Neural cell (in vitro differentiated cells): ENCODE data around the gene P2RX3. TPM values are rescaled to one million over a fixed set of nuclear protein-coding genes. Genes with fewer than 3 reads are reported as not detected.

ENCODE experiments used
- H2AFZ ChIP-seq: fragments of 200-600, 300-800 bp; sonication (generic), shearing (Covaris generic); 2 replicates; pipeline ENCODE4 v1.6.0; 2014; ENCODE audit warnings: low read depth, mild to moderate bottlenecking, antibody characterized with exemption, low read length, moderate library complexity
- H3F3A ChIP-seq: fragments of 200-600 bp; shearing (Covaris generic); 2 replicates; pipeline ENCODE4 v1.6.1; 2016; ENCODE audit warnings: mild to moderate bottlenecking, moderate library complexity, mixed read lengths, antibody characterized with exemption, low read length; ENCODE audit not compliant: insufficient read depth, poor library complexity, severe bottlenecking
- H3K27ac ChIP-seq: fragments of 200-600, 300-800 bp; sonication (generic), shearing (Covaris generic); 2 replicates; pipeline ENCODE4 v1.5.1; 2014; ENCODE audit warnings: mild to moderate bottlenecking, low read length, moderate library complexity
- H3K27me3 ChIP-seq: fragments of 300-800, 200-600 bp; sonication (generic), shearing (Covaris generic); 2 replicates; pipeline ENCODE4 v1.6.0; 2014; ENCODE audit warnings: mild to moderate bottlenecking, low read depth, low read length, moderate library complexity; ENCODE audit not compliant: insufficient read depth
- H3K36me3 ChIP-seq: fragments of 300-800, 200-600 bp; sonication (generic), shearing (Covaris generic); 2 replicates; pipeline ENCODE4 v1.5.1; 2014; ENCODE audit warnings: mild to moderate bottlenecking, antibody characterized with exemption, low read length, moderate library complexity; ENCODE audit not compliant: insufficient read depth
- H3K4me2 ChIP-seq: fragments of 300-800, 200-600 bp; sonication (generic), shearing (Covaris generic); 2 replicates; pipeline ENCODE4 v1.6.0; 2014; ENCODE audit warnings: mild to moderate bottlenecking, low read length
- H3K4me3 ChIP-seq: fragments of 300-800, 200-600 bp; sonication (generic), shearing (Covaris generic); 2 replicates; pipeline ENCODE4 v1.5.1; 2014; ENCODE audit warnings: mild to moderate bottlenecking, low read length, moderate library complexity
- H3K79me2 ChIP-seq: fragments of 200-600 bp; shearing (Covaris generic); replicated peaks from 2 replicates; pipeline ENCODE4 v1.6.0; 2014; ENCODE audit warnings: mild to moderate bottlenecking, low read length, moderate library complexity; ENCODE audit not compliant: insufficient read depth
- H3K9ac ChIP-seq: fragments of 300-800, 200-600 bp; sonication (generic), shearing (Covaris generic); 2 replicates; pipeline ENCODE4 v1.6.1; 2016; ENCODE audit warnings: mild to moderate bottlenecking, low read length, mixed read lengths
- H3K9me2 ChIP-seq: fragments of 200-600 bp; shearing (Covaris generic); 2 replicates; pipeline ENCODE4 v1.6.1; 2016; ENCODE audit warnings: mild to moderate bottlenecking, low read length, mixed read lengths; ENCODE audit not compliant: insufficient read depth
- H3K9me3 ChIP-seq: fragments of 200-600, 300-800 bp; sonication (generic), shearing (Covaris generic); 2 replicates; pipeline ENCODE4 v1.6.1; 2016; ENCODE audit warnings: mild to moderate bottlenecking, mixed run types, low read length, moderate library complexity, mixed read lengths
- H4K20me1 ChIP-seq: fragments of 200-600 bp; shearing (Covaris generic); 2 replicates; pipeline ENCODE4 v1.6.1; 2016; ENCODE audit warnings: mild to moderate bottlenecking, mixed run types; ENCODE audit not compliant: insufficient read depth
- CTCF ChIP-seq: fragments of 450-650 bp; IDR thresholded peaks from 2 replicates; pipeline ENCODE4 v1.5.1; 2014; ENCODE audit warnings: antibody characterized with exemption, mild to moderate bottlenecking, moderate library complexity; ENCODE audit not compliant: poor library complexity, severe bottlenecking
- EP300 ChIP-seq: fragments of 450-650 bp; conservative IDR thresholded peaks from 2 replicates; pipeline ENCODE4 v1.6.1; 2014; ENCODE audit warnings: antibody characterized with exemption, mild to moderate bottlenecking, moderate library complexity; ENCODE audit not compliant: poor library complexity, severe bottlenecking
- EZH2 ChIP-seq: fragments of 200-600, 300-800 bp; shearing (Covaris generic), sonication (generic); IDR thresholded peaks from 2 replicates; pipeline ENCODE4 v1.6.1; 2014; ENCODE audit warnings: antibody characterized with exemption, low read length, borderline replicate concordance, mild to moderate bottlenecking; ENCODE audit not compliant: insufficient read depth, poor library complexity, severe bottlenecking
- MXI1 ChIP-seq: fragments of 450-650 bp; conservative IDR thresholded peaks from 2 replicates; pipeline ENCODE4 v1.6.1; 2014; ENCODE audit warnings: antibody characterized with exemption, mild to moderate bottlenecking; ENCODE audit not compliant: poor library complexity, severe bottlenecking
- POLR2AphosphoS5 ChIP-seq: IDR thresholded peaks from 2 replicates; pipeline ENCODE4 v1.6.1; 2012
- RAD21 ChIP-seq: fragments of 450-650 bp; conservative IDR thresholded peaks from 2 replicates; pipeline ENCODE4 v1.6.1; 2014; ENCODE audit warnings: antibody characterized with exemption, mild to moderate bottlenecking, moderate library complexity
- SMC3 ChIP-seq: fragments of 450-650 bp; conservative IDR thresholded peaks from 2 replicates; pipeline ENCODE4 v1.6.1; 2014; ENCODE audit warnings: antibody characterized with exemption, mild to moderate bottlenecking, moderate library complexity; ENCODE audit not compliant: poor library complexity
- TAF1 ChIP-seq: IDR thresholded peaks from 2 replicates; pipeline ENCODE4 v1.6.1; 2012; ENCODE audit warnings: low read depth
- polyA plus RNA-seq: library from polyadenylated mRNA; depleted of rRNA; stranded (reverse); fragments of >200 nt; gene quantifications from 2 replicates; pipeline ENCODE4 v1.2.3, GENCODE V29; 2014
- TF ChIP-seq, protein P1 (sequence below): IDR thresholded peaks from 2 replicates; pipeline ENCODE4 v1.6.1; 2012; ENCODE audit warnings: borderline replicate concordance

Gene P2RX3
- polyA plus RNA-seq, 1 donor from 2014 or later: not detected

DNA sequence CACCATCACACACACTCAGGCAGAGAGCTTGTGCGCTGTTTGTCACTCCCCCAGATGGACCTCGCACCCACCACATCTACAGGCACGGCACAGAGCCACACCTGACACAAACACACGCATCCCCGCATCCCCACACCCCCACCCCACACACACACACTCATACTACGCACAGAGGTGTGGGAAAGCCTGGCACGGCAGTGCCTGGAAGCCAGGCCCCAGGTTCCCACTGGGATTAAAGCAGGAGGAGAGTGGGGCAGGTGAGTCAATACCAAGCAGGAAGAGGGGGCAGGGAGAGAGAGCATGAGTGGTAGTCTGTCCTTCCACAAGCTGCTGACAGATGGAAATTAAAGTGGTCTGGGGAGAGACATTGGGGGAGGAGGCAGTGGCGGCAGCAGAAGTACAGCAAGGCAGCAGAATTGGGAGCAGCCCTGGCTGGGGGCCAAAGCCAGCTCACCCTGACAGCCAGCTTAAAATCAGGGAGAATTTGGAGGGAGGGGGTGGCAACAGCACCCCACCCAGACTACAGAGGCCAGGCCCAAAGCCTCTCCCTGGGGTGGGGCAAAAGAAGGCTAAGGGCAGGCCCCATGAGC is 34.1 kb upstream of the P2RX3 start:
- Histone ChIP-seq H3K4me3 (no peak overlapping the region), H4K20me1 (no peaks in the 10 kb centered on the region), H3K79me2 (no peaks in the 10 kb centered on the region), H3K27ac (no peak overlapping the region), H3K9ac (no peak overlapping the region), H3K36me3 (no peaks in the 10 kb centered on the region), H3K27me3 (no peaks in the 10 kb centered on the region), H2AFZ (no peak overlapping the region), H3F3A (no peaks in the 10 kb centered on the region), H3K4me2 (no peak overlapping the region), H3K9me2 (no peaks in the 10 kb centered on the region), H3K9me3 (no peaks in the 10 kb centered on the region)
- TF ChIP-seq SMC3 (no peak), RAD21 (no peak), TAF1 (no peak), EP300 (no peak), CTCF (no peak)

DNA sequence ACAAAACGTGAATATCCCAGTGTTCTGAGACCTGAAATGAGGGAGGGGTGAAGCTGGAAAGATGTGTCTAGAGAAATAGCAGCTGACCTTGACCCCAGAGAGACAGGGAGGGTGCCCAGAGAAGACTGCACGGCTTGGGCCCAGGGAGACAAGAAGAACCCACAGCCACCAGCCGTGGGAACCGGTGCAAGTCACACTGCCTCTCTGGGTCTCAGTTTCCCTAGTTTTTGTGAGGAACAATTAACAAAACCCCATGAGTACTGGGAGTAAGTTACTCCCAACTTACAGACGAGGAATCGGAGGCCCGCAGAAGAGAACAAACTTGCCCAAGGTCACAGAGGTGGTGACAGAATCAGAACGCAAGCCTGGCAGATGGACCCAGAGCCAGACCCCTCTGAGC is 32.6 kb upstream of the P2RX3 start:
- Histone ChIP-seq H3K4me2 (no peak overlapping the region), H3K36me3 (no peaks in the 10 kb centered on the region), H3K79me2 (no peaks in the 10 kb centered on the region), H3K4me3 (no peak overlapping the region), H3K9me3 (no peaks in the 10 kb centered on the region), H3K9ac (no peak overlapping the region), H3K27me3 (no peaks in the 10 kb centered on the region), H3K27ac (no peak overlapping the region), H3F3A (no peaks in the 10 kb centered on the region), H3K9me2 (no peaks in the 10 kb centered on the region), H2AFZ (no peak overlapping the region), H4K20me1 (no peaks in the 10 kb centered on the region)
- no peak for TF ChIP-seq TAF1

DNA sequence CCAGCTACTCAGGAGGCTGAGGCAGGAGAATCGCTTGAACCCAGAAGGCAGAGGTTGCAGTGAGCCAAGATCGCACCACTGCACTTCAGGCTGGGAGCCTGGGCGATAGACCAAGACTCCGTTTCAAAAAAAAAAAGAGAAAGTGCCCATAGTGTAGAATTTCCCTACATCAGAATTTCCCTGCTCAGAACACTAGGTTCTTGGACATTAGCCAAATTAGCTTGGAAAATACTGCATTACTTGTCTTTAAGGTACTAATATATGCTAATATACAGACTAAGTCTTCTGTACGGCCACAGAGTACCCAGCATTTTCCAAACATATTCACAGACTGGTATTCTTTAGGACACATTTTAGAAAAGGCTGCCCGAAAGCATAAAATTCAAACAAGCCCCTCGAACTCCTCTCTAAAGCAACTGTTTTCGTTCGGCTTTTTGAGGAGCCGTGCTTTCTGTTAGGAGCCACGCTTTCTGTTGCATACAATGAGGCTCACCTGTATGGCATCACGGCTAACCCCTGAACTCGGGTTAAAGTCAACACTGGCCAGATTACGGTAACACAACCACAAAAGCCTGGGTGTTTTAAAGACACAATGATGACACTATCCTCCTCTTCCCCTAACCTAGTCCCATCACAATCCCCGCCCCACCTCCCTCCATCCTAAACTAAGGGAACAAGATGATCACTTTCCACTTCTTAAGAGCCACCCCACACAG is 31.8 kb upstream of the P2RX3 start:
- Histone ChIP-seq H3K4me2 (no peak overlapping the region), H3K79me2 (no peaks in the 10 kb centered on the region), H4K20me1 (no peaks in the 10 kb centered on the region)

More for the DNA sequence above, 31.8 kb upstream of the P2RX3 start:
- Histone ChIP-seq H3K4me3 (no peak overlapping the region), H3K9me3 (no peaks in the 10 kb centered on the region), H3K36me3 (no peaks in the 10 kb centered on the region), H3K27me3 (no peaks in the 10 kb centered on the region), H3F3A (no peaks in the 10 kb centered on the region), H3K27ac (no peak overlapping the region), H2AFZ (no peak overlapping the region), H3K9me2 (no peaks in the 10 kb centered on the region), H3K9ac (no peak overlapping the region)
- no peak for TF ChIP-seq SMC3
- TF ChIP-seq TAF1: no peak
- TF ChIP-seq EZH2: no peak
- no peak for TF ChIP-seq RAD21
- no peak for TF ChIP-seq POLR2AphosphoS5
- TF ChIP-seq, protein P1, sequence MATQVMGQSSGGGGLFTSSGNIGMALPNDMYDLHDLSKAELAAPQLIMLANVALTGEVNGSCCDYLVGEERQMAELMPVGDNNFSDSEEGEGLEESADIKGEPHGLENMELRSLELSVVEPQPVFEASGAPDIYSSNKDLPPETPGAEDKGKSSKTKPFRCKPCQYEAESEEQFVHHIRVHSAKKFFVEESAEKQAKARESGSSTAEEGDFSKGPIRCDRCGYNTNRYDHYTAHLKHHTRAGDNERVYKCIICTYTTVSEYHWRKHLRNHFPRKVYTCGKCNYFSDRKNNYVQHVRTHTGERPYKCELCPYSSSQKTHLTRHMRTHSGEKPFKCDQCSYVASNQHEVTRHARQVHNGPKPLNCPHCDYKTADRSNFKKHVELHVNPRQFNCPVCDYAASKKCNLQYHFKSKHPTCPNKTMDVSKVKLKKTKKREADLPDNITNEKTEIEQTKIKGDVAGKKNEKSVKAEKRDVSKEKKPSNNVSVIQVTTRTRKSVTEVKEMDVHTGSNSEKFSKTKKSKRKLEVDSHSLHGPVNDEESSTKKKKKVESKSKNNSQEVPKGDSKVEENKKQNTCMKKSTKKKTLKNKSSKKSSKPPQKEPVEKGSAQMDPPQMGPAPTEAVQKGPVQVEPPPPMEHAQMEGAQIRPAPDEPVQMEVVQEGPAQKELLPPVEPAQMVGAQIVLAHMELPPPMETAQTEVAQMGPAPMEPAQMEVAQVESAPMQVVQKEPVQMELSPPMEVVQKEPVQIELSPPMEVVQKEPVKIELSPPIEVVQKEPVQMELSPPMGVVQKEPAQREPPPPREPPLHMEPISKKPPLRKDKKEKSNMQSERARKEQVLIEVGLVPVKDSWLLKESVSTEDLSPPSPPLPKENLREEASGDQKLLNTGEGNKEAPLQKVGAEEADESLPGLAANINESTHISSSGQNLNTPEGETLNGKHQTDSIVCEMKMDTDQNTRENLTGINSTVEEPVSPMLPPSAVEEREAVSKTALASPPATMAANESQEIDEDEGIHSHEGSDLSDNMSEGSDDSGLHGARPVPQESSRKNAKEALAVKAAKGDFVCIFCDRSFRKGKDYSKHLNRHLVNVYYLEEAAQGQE: no peak
- no peak for TF ChIP-seq MXI1
- TF ChIP-seq CTCF: no peak
- TF ChIP-seq EP300: no peak
